Body of pancreas (tissue), 4 donors: Measurements from ENCODE around the gene NEDD4L. TPM values are rescaled to one million over a fixed set of nuclear protein-coding genes. Genes with fewer than 3 reads are reported as not detected.

ENCODE experiments used
- ATAC-seq: fragments of 150-250 bp; one replicate; pipeline ENCODE4 v1.9.1; 2016
- DNase-seq, 4 donors: peaks; one replicate each; pipeline ENCODE4 v3.0.0-alpha.2; 2019
- H3K27ac ChIP-seq, 4 donors: fragments of 200-600 bp; sonication (generic); 1 replicate in 3 of 4; 2 replicates in 1 of 4; pipeline versions ENCODE4 v1.5.1 to v1.6.1; 2016 to 2019; ENCODE audit warnings: mild to moderate bottlenecking in 1 of 4, mixed read lengths in 1 of 4, moderate library complexity in 1 of 4
- H3K27me3 ChIP-seq, 2 donors: fragments of 200-600 bp; sonication (generic); one replicate each; pipeline ENCODE4 v1.6.0; 2016; ENCODE audit warnings: mild to moderate bottlenecking in 1 of 2
- H3K36me3 ChIP-seq, 2 donors: fragments of 200-600 bp; sonication (generic); replicated peaks in 1 of 2; 2 replicates each; pipeline ENCODE4 v1.5.1; 2016; ENCODE audit warnings: low read depth in 2 of 2; ENCODE audit not compliant: insufficient read depth in 1 of 2
- H3K4me1 ChIP-seq: fragments of 200-600 bp; sonication (generic); one replicate; pipeline ENCODE4 v1.6.0; 2016
- H3K4me3 ChIP-seq, 2 donors: fragments of 200-600 bp; sonication (generic); 1 replicate in 1 of 2; 2 replicates in 1 of 2; pipeline ENCODE4 v1.5.1; 2016 to 2019
- H3K9me3 ChIP-seq, 3 donors: fragments of 200-600 bp; sonication (generic); 1 replicate in 2 of 3; 2 replicates in 1 of 3; pipeline ENCODE4 v1.5.1; 2016
- POLR2A ChIP-seq, 3 donors: fragments of 450-650 bp; IDR thresholded peaks; one replicate each; pipeline ENCODE4 v1.6.1; 2016; ENCODE audit warnings: antibody characterized with exemption in 3 of 3, mild to moderate bottlenecking in 2 of 3
- WGBS, 2 donors: methylation state at CpG; one replicate each; pipeline ENCODE4 v1.1.5; 2017; 5-methylcytosine and 5-hydroxymethylcytosine counted together
- intact Hi-C: fragments of 100-400 bp; cut with DNase I; formaldehyde crosslinking; loops from one replicate; pipeline ENCODE4 v1.15.1; 2023
- total RNA-seq, 2 donors: library from RNA; depleted of rRNA; stranded (reverse); fragments of >200 nt; gene quantifications; one replicate each; pipeline ENCODE4 v1.1.0, GENCODE V29; 2016
- TF ChIP-seq, protein P1 (sequence below), 7 experiments: fragments of 450-650 bp in 4 of 7; fragments of 200-600 bp in 3 of 7; sonication (generic) in 3 of 7; IDR thresholded peaks; one replicate each; pipeline ENCODE4 v1.5.1; 2016 to 2019; ENCODE audit warnings: antibody characterized with exemption in 7 of 7

NEDD4L gene
- total RNA-seq, 2 donors from 2014 or later = 105 to 108 TPM

- 67 to 96% methylated on average over 1 of the region's 1 CpG for WGBS, 2 donors
- peaks cover 28% of the 10 kb centered on the region for H3K4me1 ChIP-seq
These were observed 174.1 kb downstream of the NEDD4L start for GRCh38 chr18:58218117-58218516.

DNA sequence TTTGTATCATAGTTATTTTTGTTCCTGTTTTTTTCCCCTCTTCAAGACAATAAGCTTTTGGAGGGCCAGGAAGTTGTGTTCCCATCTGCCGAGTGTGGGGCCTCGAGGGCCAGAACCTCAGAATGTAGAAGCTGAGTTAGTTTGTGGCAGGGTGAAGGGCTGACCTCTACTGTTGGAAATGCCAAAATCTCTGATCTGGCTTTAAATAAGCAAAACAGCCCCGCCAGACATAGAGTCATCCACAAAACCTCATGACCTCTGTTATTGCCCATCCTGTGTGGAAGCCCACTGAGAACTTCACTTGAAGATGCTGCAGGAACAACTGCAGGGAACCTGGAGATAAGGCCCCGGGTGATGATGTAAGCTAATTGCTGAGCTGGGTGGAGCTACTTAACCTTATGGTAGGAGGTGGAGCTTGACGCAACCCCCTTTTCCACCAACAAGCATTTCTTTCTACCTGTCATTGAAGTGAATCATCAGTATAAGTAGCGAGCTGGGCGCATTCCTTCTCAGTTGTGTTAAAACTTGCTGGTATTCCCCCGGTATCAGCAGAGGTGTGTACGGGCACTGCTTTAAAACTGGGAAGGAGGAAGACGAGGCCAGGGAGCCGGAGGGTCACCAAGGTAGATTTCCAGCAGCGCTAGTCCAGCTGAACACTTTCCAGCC is 177.2 kb downstream of the NEDD4L start:
- H3K27ac ChIP-seq = peak overlapping the region; percentile 52 to 99 (median 98)
- 67 to 69% methylated on average over 12 of the region's 12 CpGs for WGBS, 2 donors
- TF ChIP-seq POLR2A (IDR thresholded peaks at IDR 0.05) = peak; percentile 44 to 91 (median 78)
- TF ChIP-seq, protein P1, sequence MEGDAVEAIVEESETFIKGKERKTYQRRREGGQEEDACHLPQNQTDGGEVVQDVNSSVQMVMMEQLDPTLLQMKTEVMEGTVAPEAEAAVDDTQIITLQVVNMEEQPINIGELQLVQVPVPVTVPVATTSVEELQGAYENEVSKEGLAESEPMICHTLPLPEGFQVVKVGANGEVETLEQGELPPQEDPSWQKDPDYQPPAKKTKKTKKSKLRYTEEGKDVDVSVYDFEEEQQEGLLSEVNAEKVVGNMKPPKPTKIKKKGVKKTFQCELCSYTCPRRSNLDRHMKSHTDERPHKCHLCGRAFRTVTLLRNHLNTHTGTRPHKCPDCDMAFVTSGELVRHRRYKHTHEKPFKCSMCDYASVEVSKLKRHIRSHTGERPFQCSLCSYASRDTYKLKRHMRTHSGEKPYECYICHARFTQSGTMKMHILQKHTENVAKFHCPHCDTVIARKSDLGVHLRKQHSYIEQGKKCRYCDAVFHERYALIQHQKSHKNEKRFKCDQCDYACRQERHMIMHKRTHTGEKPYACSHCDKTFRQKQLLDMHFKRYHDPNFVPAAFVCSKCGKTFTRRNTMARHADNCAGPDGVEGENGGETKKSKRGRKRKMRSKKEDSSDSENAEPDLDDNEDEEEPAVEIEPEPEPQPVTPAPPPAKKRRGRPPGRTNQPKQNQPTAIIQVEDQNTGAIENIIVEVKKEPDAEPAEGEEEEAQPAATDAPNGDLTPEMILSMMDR (IDR thresholded peaks at IDR 0.05) = peak in 1 of 7 experiments; percentile 7
- H3K4me1 ChIP-seq = peaks cover 40% of the 10 kb centered on the region
- DNase-seq (peak; percentile 64 to 80 (median 73)), ATAC-seq (peak; percentile 57)
- H3K36me3 ChIP-seq = no peaks in the 10 kb centered on the region
- H3K27me3 ChIP-seq = no peaks in the 10 kb centered on the region
- H3K4me3 ChIP-seq = no peak overlapping the region
- H3K9me3 ChIP-seq = no peaks in the 10 kb centered on the region
- intact Hi-C loops = no loop called here

More at GRCh38 chr18:58218117-58218516, 174.1 kb downstream of the NEDD4L start:
- H3K36me3 ChIP-seq = no peaks in the 10 kb centered on the region
- intact Hi-C loops = no loop called here
- no peak for DNase-seq
- TF ChIP-seq, protein P1 (IDR thresholded peaks at IDR 0.05) = no peak
- no peak for TF ChIP-seq POLR2A (IDR thresholded peaks at IDR 0.05)
- no peak for ATAC-seq
- no peaks in the 10 kb centered on the region for H3K27me3 ChIP-seq
- H3K4me3 ChIP-seq = no peak overlapping the region
- no peak overlapping the region for H3K27ac ChIP-seq
- H3K9me3 ChIP-seq = no peaks in the 10 kb centered on the region

DNA sequence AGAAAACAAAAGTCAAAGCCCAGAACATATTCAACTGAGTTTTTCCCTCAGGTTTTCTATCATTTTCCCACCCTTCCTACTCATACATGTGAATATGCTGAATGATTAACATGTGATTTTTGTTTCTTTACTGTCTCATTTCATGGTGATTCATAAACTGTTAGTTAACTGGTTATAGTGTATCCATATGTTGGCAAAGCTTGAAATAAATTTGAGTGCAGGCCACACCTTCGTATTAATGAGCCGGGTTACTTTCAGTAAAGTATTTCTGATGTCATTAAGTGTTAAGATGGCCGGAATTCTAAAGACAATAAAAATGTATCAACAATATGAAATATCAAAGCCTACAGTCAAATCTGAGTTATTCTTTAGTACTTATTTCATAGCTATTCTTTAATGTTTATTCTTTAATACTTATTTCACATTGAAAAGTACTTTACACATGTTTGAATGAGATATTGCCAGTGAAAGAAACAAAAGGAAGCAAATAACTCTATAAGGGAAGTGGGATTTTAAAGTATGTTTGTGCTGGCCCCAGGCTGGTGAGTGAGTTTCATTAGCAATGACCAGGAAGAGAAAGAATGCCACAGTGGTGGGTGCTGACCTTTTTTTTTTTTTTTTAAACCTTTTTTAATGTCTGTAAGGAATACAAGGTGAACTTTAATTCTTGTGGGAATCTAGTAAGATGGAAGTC is 178.6 kb downstream of the NEDD4L start:
- DNase-seq (no peak), ATAC-seq (no peak)
- Histone ChIP-seq H3K27me3 (no peaks in the 10 kb centered on the region), H3K36me3 (no peaks in the 10 kb centered on the region), H3K4me3 (no peak overlapping the region), H3K9me3 (no peaks in the 10 kb centered on the region), H3K27ac (peak overlapping the region; percentile 49 to 99 (median 98)), H3K4me1 (peaks cover 50% of the 10 kb centered on the region)
- 53 to 55% methylated on average over 3 of the region's 3 CpGs for WGBS, 2 donors
- intact Hi-C loops = no loop called here
- TF ChIP-seq, protein P1 (IDR thresholded peaks at IDR 0.05) = no peak
- TF ChIP-seq POLR2A (IDR thresholded peaks at IDR 0.05) = no peak

DNA sequence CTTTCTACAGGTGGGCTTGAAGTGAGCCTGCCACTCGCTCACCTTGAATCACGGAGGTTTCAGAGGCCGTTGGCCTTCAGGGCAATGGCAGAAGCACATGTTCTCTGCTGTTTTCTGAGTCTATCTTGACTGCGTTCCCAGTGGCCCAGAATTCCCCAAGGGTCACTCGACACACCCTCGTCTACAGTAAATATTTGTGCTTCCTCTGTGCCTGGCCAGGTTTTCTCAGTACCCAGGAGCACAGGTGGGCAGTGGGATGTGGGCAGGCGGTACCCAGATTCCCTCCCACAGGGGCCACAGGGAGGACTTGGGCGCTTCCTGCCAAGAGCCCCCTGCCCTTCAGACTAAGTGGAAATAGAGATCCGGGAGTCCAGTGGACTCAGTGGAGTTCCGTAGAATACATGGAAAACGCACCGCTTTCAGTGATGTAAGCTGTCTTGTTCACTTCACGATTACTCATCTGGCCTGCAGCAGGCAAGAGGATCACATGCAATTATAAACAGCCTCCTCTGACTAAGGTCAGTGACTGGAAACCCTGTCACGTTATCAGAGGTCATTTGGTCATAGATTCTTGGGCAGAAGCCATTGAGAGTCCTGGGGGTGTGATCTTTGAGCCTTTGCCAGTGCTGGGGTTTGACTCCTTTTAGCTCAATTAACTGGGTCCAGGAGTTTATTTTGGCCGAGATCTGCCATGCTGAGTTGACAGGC is 179.8 kb downstream of the NEDD4L start:
- intact Hi-C loops = no loop called here

More for the DNA sequence above, 179.8 kb downstream of the NEDD4L start:
- TF ChIP-seq, protein P1 (IDR thresholded peaks at IDR 0.05) = no peak
- TF ChIP-seq POLR2A (IDR thresholded peaks at IDR 0.05) = peak in 2 of 3 donors; percentile 52 to 57
- peak; percentile 83 for ATAC-seq
- Histone ChIP-seq H3K27me3 (no peaks in the 10 kb centered on the region), H3K9me3 (no peaks in the 10 kb centered on the region), H3K36me3 (no peaks in the 10 kb centered on the region), H3K4me1 (peaks cover 63% of the 10 kb centered on the region), H3K27ac (peak overlapping the region; percentile 91 to 99 (median 98)), H3K4me3 (no peak overlapping the region)
- 2 to 20% methylated on average over 13 to 15 of the region's 15 CpGs for WGBS, 2 donors
- DNase-seq = peak; percentile 76 to 87 (median 85)
